Stimulated activated CD4-positive, alpha-beta T cell treated with anti-CD3 and anti-CD28 coated beads, Interleukin-4, amount 100 ng/mL, for 24 hours (primary cell): ENCODE results near the gene OR51F1.
"Not testable (repeated sequence)": the region's sequence is repeated elsewhere in the genome, so short reads cannot be mapped to it uniquely, and the experiment has no call there.

ENCODE experiments used
- DNase-seq: peaks from one replicate; pipeline ENCODE4 v3.0.0-alpha.2; 2020

OR51F1 gene

GRCh38 chr11:4769838-4770237 is at the start of gene OR51F1:
TSS of gene OR51F1 (minus strand) at chr11:4769938. CDS start at chr11:4769938, 0 bp downstream.
- no peak for DNase-seq

GRCh38 chr11:4809246-4809645 is 39.5 kb upstream of the OR51F1 start:
- DNase-seq: no peak

- no peak for DNase-seq
Observed at GRCh38 chr11:4808476-4808875, 38.7 kb upstream of the OR51F1 start.

- no peak for DNase-seq
Observed at GRCh38 chr11:4804280-4804679, 34.5 kb upstream of the OR51F1 start, which contains the start of gene OR52R1. TSS of gene OR52R1 (minus strand) at chr11:4804380. CDS start at chr11:4804380, 0 bp downstream.

GRCh38 chr11:4801316-4801715 is 31.6 kb upstream of the OR51F1 start:
- not testable (repeated sequence) for DNase-seq

- no peak for DNase-seq
Observed at GRCh38 chr11:4798427-4799183, 28.9 kb upstream of the OR51F1 start.

- DNase-seq: no peak
Observed at GRCh38 chr11:4797206-4797605, 27.5 kb upstream of the OR51F1 start.

GRCh38 chr11:4782454-4782853 is 12.7 kb upstream of the OR51F1 start:
- no peak for DNase-seq

GRCh38 chr11:4768094-4768493 is 1.6 kb downstream of the OR51F1 start:
- DNase-seq: no peak

- DNase-seq: no peak
Observed at GRCh38 chr11:4766420-4767043, 3.2 kb downstream of the OR51F1 start.

- no peak for DNase-seq
Observed at GRCh38 chr11:4763096-4763495, 6.6 kb downstream of the OR51F1 start.

- DNase-seq: no peak
Observed at GRCh38 chr11:4751201-4751600, 18.5 kb downstream of the OR51F1 start.

GRCh38 chr11:4748438-4748837 is 21.3 kb downstream of the OR51F1 start:
- no peak for DNase-seq

GRCh38 chr11:4740735-4741134 is 29.0 kb downstream of the OR51F1 start:
- DNase-seq: no peak

GRCh38 chr11:4727171-4727570 is 42.6 kb downstream of the OR51F1 start:
- no peak for DNase-seq

- DNase-seq: not testable (repeated sequence)
Observed at GRCh38 chr11:4722616-4723534, 46.9 kb downstream of the OR51F1 start.
